UCSD-AML1 (cell line): ENCODE data around the gene TMOD4.

Experiments used
- DNase-seq: peaks from one replicate; lab custom pipeline; 2025; ENCODE audit not compliant: unreplicated experiment; lab: John Stamatoyannopoulos, UW

TMOD4 gene

GRCh38 chr1:151143986-151144385 is 31.8 kb downstream of the TMOD4 start:
- DNase-seq = no peak

GRCh38 chr1:151143057-151143435 is 32.7 kb downstream of the TMOD4 start:
- DNase-seq = no peak

GRCh38 chr1:151142411-151143056 is 33.2 kb downstream of the TMOD4 start:
- no peak for DNase-seq

GRCh38 chr1:151137789-151138188 is 38.0 kb downstream of the TMOD4 start:
- no peak for DNase-seq

- DNase-seq = no peak
Measured at GRCh38 chr1:151135433-151136385, 40.1 kb downstream of the TMOD4 start.

GRCh38 chr1:151134991-151135390 is 40.8 kb downstream of the TMOD4 start:
- DNase-seq = no peak

GRCh38 chr1:151134396-151134795 is 41.4 kb downstream of the TMOD4 start:
- no peak for DNase-seq

GRCh38 chr1:151133018-151133806 is 42.6 kb downstream of the TMOD4 start:
- DNase-seq = no peak

DNA sequence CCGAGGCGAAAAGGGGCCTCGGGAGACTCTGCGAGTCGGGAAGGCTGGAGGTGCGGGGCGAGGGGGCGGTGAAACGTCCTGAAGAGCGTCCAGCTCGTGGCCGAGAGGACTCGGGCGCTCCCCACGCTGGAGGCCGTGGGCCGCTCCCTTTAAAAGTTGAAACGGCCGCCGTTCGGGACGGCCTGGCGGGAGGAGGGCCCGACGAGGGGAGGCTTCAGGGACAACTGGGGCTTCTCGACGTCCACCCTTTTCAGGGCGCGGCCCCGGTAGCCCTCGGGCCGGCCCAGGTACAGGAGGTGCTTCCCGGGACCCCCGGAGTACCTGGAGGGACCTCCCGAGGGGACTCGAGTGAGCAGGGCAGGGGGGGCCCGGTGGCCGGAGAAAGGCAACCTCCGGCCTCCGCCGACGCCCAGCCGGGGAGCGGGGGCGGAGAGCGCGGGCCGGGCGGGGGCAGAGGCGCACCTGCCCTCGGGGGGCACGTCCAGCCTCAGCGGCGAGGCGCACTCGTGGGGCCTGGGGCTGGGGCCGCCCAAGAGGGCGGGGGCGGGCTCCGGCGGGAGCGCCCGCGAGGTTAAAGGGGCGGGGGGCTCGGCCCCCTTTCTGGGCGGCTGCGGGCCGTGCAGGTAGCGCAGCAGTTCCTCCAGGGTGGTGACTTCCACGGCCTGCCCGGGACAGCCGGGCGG is 43.3 kb downstream of the TMOD4 start:
- DNase-seq = no peak

DNA sequence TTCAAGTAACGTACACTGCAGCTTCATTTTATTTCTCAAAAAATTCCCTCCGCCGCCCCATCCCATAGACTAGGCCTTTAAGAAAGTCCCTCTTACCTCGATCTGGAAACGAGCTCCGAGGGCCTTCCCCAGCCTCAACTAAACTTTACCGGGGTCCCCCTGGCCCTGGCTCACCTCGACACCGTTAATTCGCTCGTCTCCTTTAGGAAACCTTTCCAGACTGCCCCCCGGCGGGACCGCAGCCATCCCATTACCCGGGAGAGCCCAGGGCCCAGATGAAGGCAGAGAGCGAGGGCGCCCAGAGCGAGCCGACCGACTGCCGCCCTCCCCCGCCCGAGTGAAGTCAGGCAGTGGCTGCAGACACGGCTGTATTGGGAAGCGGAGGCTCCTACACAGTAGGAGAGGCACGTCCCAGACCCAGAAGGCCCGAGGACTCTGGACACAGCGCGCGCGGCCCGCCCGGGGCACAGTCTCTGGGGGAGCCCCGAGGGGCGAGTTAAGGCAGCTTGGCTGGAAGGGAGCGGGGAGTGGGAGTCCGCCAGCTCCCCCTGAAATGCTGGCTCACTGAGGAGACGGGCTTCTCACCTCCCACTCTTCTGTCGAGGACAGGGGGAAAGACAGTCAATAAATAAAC is 44.0 kb downstream of the TMOD4 start:
- no peak for DNase-seq

DNA sequence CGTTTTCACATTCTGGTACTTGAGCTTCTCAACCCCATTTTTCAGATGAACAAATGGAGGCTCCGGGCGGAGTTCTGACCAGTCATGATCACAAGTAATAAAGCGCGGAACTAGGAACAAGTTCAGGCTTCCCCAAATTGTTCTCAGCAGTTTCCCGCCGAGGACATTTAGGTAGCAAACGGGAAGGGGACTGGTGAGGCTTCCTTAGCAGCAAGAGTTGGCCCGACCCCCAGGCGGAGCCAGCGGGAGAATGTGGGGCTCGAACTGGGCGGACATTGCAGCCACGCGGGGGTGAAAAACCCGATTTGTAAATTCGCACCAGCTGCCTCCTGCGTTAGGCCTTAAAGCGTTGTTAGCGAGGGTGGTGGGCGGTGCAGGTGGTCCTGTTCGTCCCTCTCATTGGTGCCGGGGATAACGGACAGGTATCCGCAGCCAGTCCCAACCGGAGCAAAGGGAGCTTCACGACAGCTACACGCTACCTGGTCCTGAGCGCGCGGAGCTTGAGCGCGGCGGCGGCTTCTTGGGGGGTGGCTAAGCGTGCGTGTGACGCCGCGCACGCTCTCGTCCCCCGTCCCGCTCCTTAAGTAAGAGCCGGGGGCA is 44.7 kb downstream of the TMOD4 start:
- no peak for DNase-seq

GRCh38 chr1:151128800-151129199 is 47.0 kb downstream of the TMOD4 start:
- DNase-seq = no peak

GRCh38 chr1:151124763-151125403 is 50.9 kb downstream of the TMOD4 start:
- no peak for DNase-seq
